Mesenchymal stem cell (in vitro differentiated cells and primary cell): ENCODE measurements around the gene ADPRHL1.

Source experiments
- DNase-seq: peaks from one replicate; pipeline ENCODE4 v3.0.0-alpha.2; 2013
- H2AFZ ChIP-seq: one replicate; pipeline ENCODE4 v1.6.1; 2013; ENCODE audit warnings: low read depth, mild to moderate bottlenecking, control low read depth, inconsistent platforms, low read length, moderate library complexity
- H2AK5ac ChIP-seq: 2 replicates; pipeline ENCODE4 v1.6.1; 2013; ENCODE audit warnings: low read length, moderate library complexity, mild to moderate bottlenecking, inconsistent platforms; ENCODE audit not compliant: severe bottlenecking
- H2BK120ac ChIP-seq: one replicate; pipeline ENCODE4 v1.6.1; 2013; ENCODE audit warnings: low read depth, mild to moderate bottlenecking, inconsistent platforms, low read length, moderate library complexity
- H2BK12ac ChIP-seq, 2 experiments: one replicate each; pipeline ENCODE4 v1.6.1; 2013; ENCODE audit warnings: inconsistent platforms in 2 of 2, low read length in 2 of 2, mild to moderate bottlenecking in 2 of 2, moderate library complexity in 2 of 2, control low read depth in 1 of 2
- H2BK15ac ChIP-seq: one replicate; pipeline ENCODE4 v1.6.1; 2013; ENCODE audit warnings: mild to moderate bottlenecking, low read depth, inconsistent platforms; ENCODE audit not compliant: poor library complexity, severe bottlenecking
- H2BK5ac ChIP-seq: 2 replicates; pipeline ENCODE4 v1.6.1; 2013; ENCODE audit warnings: low read depth, mild to moderate bottlenecking, low read length, control low read depth, inconsistent platforms; ENCODE audit not compliant: poor library complexity, severe bottlenecking
- H3K14ac ChIP-seq, 2 experiments: one replicate each; pipeline ENCODE4 v1.6.1; 2013; ENCODE audit warnings: inconsistent platforms in 2 of 2, low read length in 2 of 2, control low read depth in 1 of 2, mild to moderate bottlenecking in 1 of 2, moderate library complexity in 1 of 2
- H3K18ac ChIP-seq, 2 experiments: one replicate each; pipeline ENCODE4 v1.6.1; 2013; ENCODE audit warnings: inconsistent platforms in 2 of 2, low read length in 2 of 2, control low read depth in 1 of 2, low read depth in 1 of 2, mild to moderate bottlenecking in 1 of 2
- H3K23ac ChIP-seq, 2 experiments: one replicate each; pipeline ENCODE4 v1.6.1; 2013; ENCODE audit warnings: inconsistent platforms in 2 of 2, low read length in 2 of 2, mild to moderate bottlenecking in 2 of 2, moderate library complexity in 2 of 2, control low read depth in 1 of 2
- H3K27ac ChIP-seq: 2 replicates; pipeline ENCODE4 v1.5.1; 2013; ENCODE audit warnings: mild to moderate bottlenecking, moderate library complexity, low read length, control low read depth, inconsistent platforms; ENCODE audit not compliant: poor library complexity, severe bottlenecking
- H3K27me3 ChIP-seq, 2 experiments: 2 replicates each; pipeline versions ENCODE4 v1.6.1 to v1.7.0; 2013; ENCODE audit warnings: low read length in 2 of 2, mild to moderate bottlenecking in 2 of 2, moderate library complexity in 2 of 2, control low read depth in 1 of 2, inconsistent platforms in 1 of 2; ENCODE audit not compliant: control insufficient read depth in 1 of 2, insufficient read depth in 1 of 2
- H3K36me3 ChIP-seq, 2 experiments: 2 replicates each; pipeline versions ENCODE4 v1.6.1 to v1.7.0; 2013; ENCODE audit warnings: low read length in 2 of 2, control low read depth in 1 of 2, inconsistent platforms in 1 of 2, low read depth in 1 of 2, mild to moderate bottlenecking in 1 of 2; ENCODE audit not compliant: insufficient read depth in 2 of 2, control insufficient read depth in 1 of 2
- H3K4ac ChIP-seq, 2 experiments: one replicate each; pipeline ENCODE4 v1.6.1; 2013; ENCODE audit warnings: inconsistent platforms in 2 of 2, low read length in 2 of 2, mild to moderate bottlenecking in 2 of 2, moderate library complexity in 2 of 2, control low read depth in 1 of 2, low read depth in 1 of 2
- H3K4me1 ChIP-seq: 2 replicates; pipeline ENCODE4 v1.6.1; 2013; ENCODE audit warnings: low read depth, low read length, control low read depth; ENCODE audit not compliant: control insufficient read depth, insufficient read depth
- H3K4me2 ChIP-seq: 2 replicates; pipeline ENCODE4 v1.6.1; 2013; ENCODE audit warnings: low read length, mild to moderate bottlenecking, inconsistent platforms; ENCODE audit not compliant: poor library complexity, severe bottlenecking
- H3K4me3 ChIP-seq, 2 experiments: 2 replicates each; pipeline versions ENCODE4 v1.5.1 to v1.7.0; 2013; ENCODE audit warnings: low read length in 2 of 2, mild to moderate bottlenecking in 2 of 2, control low read depth in 1 of 2, low read depth in 1 of 2; ENCODE audit not compliant: insufficient read depth in 1 of 2
- H3K79me1 ChIP-seq: replicated peaks from 2 replicates; pipeline ENCODE4 v1.6.1; 2013; ENCODE audit warnings: mild to moderate bottlenecking, control low read depth, low read length, inconsistent platforms; ENCODE audit not compliant: poor library complexity, severe bottlenecking
- H3K9ac ChIP-seq: 2 replicates; pipeline ENCODE4 v1.7.0; 2013; ENCODE audit warnings: mild to moderate bottlenecking, low read length, moderate library complexity
- H3K9me3 ChIP-seq: 2 replicates; pipeline ENCODE4 v1.7.0; 2013; ENCODE audit warnings: mild to moderate bottlenecking, low read length; ENCODE audit not compliant: control insufficient read depth
- H4K8ac ChIP-seq: one replicate; pipeline ENCODE4 v1.6.1; 2013; ENCODE audit warnings: inconsistent platforms, mild to moderate bottlenecking, low read length, moderate library complexity
- H4K91ac ChIP-seq: one replicate; pipeline ENCODE4 v1.6.1; 2013; ENCODE audit warnings: mild to moderate bottlenecking, low read length, inconsistent platforms
- WGBS: methylation state at CpG from one replicate; pipeline ENCODE4 v1.1.7; 2013; ENCODE audit warnings: mixed read lengths; 5-methylcytosine and 5-hydroxymethylcytosine counted together

The ADPRHL1 gene

GRCh38 chr13:113456116-113456702 is 2.9 kb upstream of the ADPRHL1 start:
- Histone ChIP-seq H3K27me3 (no peaks in the 10 kb centered on the region), H4K91ac (no peak overlapping the region), H3K36me3 (peaks cover 67 to 81% of the 10 kb centered on the region in 2 experiments), H3K79me1 (peaks cover 16% of the 10 kb centered on the region), H3K4me3 (no peak overlapping the region), H3K18ac (no peak overlapping the region), H2BK5ac (no peak overlapping the region), H2BK120ac (no peak overlapping the region), H2BK12ac (no peak overlapping the region), H3K23ac (no peak overlapping the region), H3K4me1 (peaks cover 11% of the 10 kb centered on the region), H2AFZ (no peak overlapping the region), H4K8ac (no peak overlapping the region), H3K4me2 (no peak overlapping the region), H3K14ac (no peak overlapping the region), H2BK15ac (no peak overlapping the region), H3K9me3 (no peaks in the 10 kb centered on the region), H2AK5ac (no peak overlapping the region), H3K9ac (no peak overlapping the region), H3K4ac (no peak overlapping the region), H3K27ac (no peak overlapping the region)
- 97% methylated on average over 16 of the region's 16 CpGs for WGBS
- no peak for DNase-seq

- no peak overlapping the region for H3K4me3 ChIP-seq
- no peaks in the 10 kb centered on the region for H3K27me3 ChIP-seq
- H3K9ac ChIP-seq = no peak overlapping the region
- no peak overlapping the region for H3K23ac ChIP-seq
- H2BK15ac ChIP-seq = no peak overlapping the region
- no peaks in the 10 kb centered on the region for H3K9me3 ChIP-seq
- H2BK120ac ChIP-seq = no peak overlapping the region
- no peak overlapping the region for H2BK5ac ChIP-seq
- H3K79me1 ChIP-seq = peaks cover 14% of the 10 kb centered on the region
- H3K4me1 ChIP-seq = peaks cover 11% of the 10 kb centered on the region
- H3K4me2 ChIP-seq = no peak overlapping the region
- no peak overlapping the region for H3K27ac ChIP-seq
- H2AFZ ChIP-seq = no peak overlapping the region
- no peak overlapping the region for H2BK12ac ChIP-seq
- H3K36me3 ChIP-seq = peaks cover 62 to 73% of the 10 kb centered on the region in 2 experiments
- no peak for DNase-seq
- H3K4ac ChIP-seq = no peak overlapping the region
- no peak overlapping the region for H4K8ac ChIP-seq
- WGBS = 97% methylated on average over 18 of the region's 18 CpGs
- no peak overlapping the region for H2AK5ac ChIP-seq
- no peak overlapping the region for H3K14ac ChIP-seq
- H4K91ac ChIP-seq = no peak overlapping the region
- H3K18ac ChIP-seq = no peak overlapping the region
These were observed 2.1 kb upstream of the ADPRHL1 start for GRCh38 chr13:113455384-113455783.

- H4K91ac ChIP-seq = no peak overlapping the region
- H2AK5ac ChIP-seq = no peak overlapping the region
- no peak overlapping the region for H2BK120ac ChIP-seq
- no peak overlapping the region for H3K27ac ChIP-seq
- WGBS = 97% methylated on average over 13 of the region's 13 CpGs
- peaks cover 14% of the 10 kb centered on the region for H3K79me1 ChIP-seq
- H3K4me3 ChIP-seq = no peak overlapping the region
- H3K18ac ChIP-seq = no peak overlapping the region
- no peak overlapping the region for H2BK15ac ChIP-seq
- no peak for DNase-seq
- H3K4ac ChIP-seq = no peak overlapping the region
- H2BK12ac ChIP-seq = no peak overlapping the region
- peaks cover 11% of the 10 kb centered on the region for H3K4me1 ChIP-seq
- H3K36me3 ChIP-seq = peaks cover 57 to 69% of the 10 kb centered on the region in 2 experiments
- H3K23ac ChIP-seq = no peak overlapping the region
- no peak overlapping the region for H3K9ac ChIP-seq
- no peak overlapping the region for H2BK5ac ChIP-seq
- H3K4me2 ChIP-seq = no peak overlapping the region
- H4K8ac ChIP-seq = no peak overlapping the region
- H3K14ac ChIP-seq = no peak overlapping the region
- H2AFZ ChIP-seq = no peak overlapping the region
- H3K27me3 ChIP-seq = no peaks in the 10 kb centered on the region
- H3K9me3 ChIP-seq = no peaks in the 10 kb centered on the region
These were observed 1.6 kb upstream of the ADPRHL1 start for GRCh38 chr13:113454936-113455335.

GRCh38 chr13:113452466-113452865 is 822 bp downstream of the ADPRHL1 start:
- Histone ChIP-seq H3K79me1 (peaks cover 10% of the 10 kb centered on the region), H3K9ac (no peak overlapping the region), H3K4me2 (no peak overlapping the region), H3K27ac (no peak overlapping the region), H2BK12ac (no peak overlapping the region), H2BK15ac (no peak overlapping the region), H3K4me1 (peaks cover 6% of the 10 kb centered on the region), H3K4me3 (no peak overlapping the region), H3K27me3 (no peaks in the 10 kb centered on the region), H3K36me3 (peaks cover 44 to 49% of the 10 kb centered on the region in 2 experiments), H3K18ac (no peak overlapping the region), H3K14ac (no peak overlapping the region), H4K8ac (no peak overlapping the region), H2AFZ (no peak overlapping the region), H2BK120ac (no peak overlapping the region), H3K23ac (no peak overlapping the region), H2AK5ac (no peak overlapping the region), H4K91ac (no peak overlapping the region), H3K9me3 (no peaks in the 10 kb centered on the region), H3K4ac (no peak overlapping the region), H2BK5ac (no peak overlapping the region)
- whole genome bisulfite sequencing = 97% methylated on average over 3 of the region's 4 CpGs
- DNase-seq = no peak
